Middle frontal gyrus (tissue), 1 donor: ENCODE results near the gene CAV3.
A peak's percentile ranks its signal among the peaks of the same experiment; 100 is the strongest.

Experiments
- DNase-seq: peaks from one replicate; pipeline ENCODE4 v3.0.0-alpha.2; 2015; ENCODE audit warnings: low spot score; ENCODE audit errors: extremely low spot score

Gene CAV3

DNA sequence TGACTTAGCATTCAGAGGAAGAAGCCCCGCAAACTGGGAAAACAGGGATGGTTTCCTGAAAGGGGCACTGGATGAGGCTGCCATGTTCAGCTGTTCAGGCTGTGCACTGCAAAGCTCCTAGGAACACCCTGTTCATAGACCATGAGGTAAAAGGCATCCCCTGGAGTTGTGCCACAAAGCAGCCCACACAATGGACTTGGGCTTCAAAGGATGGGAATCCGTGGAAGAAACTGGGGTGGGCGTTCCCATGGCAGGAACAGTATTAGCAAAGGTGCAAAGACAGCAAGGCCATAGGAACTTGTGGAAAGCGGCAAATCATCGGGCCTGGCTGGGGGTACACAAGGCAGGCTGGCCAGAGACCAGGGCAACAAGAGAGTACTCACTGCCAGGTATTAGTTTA lies 26.9 kb downstream of the CAV3 start:
- no peak for DNase-seq

DNA sequence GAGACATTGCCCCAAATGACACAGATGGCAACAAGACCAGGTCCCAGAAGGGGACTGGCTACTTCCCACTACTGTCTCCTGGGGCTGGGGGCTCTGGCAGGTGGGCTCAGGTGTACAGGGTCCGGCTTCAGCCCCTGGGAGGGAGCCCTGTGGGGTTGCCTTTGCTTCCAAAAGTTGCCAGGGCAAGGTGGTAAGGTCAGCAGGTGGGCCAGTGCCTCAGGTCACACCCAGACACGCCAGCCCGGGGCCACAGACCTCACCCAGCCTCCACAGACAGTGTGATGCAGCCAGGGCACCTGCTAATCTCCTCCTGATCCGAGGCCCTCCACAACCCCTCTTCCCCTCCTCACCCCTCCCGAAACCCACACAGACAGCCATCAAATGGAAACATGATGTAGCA lies 28.3 kb downstream of the CAV3 start:
- DNase-seq = no peak

DNA sequence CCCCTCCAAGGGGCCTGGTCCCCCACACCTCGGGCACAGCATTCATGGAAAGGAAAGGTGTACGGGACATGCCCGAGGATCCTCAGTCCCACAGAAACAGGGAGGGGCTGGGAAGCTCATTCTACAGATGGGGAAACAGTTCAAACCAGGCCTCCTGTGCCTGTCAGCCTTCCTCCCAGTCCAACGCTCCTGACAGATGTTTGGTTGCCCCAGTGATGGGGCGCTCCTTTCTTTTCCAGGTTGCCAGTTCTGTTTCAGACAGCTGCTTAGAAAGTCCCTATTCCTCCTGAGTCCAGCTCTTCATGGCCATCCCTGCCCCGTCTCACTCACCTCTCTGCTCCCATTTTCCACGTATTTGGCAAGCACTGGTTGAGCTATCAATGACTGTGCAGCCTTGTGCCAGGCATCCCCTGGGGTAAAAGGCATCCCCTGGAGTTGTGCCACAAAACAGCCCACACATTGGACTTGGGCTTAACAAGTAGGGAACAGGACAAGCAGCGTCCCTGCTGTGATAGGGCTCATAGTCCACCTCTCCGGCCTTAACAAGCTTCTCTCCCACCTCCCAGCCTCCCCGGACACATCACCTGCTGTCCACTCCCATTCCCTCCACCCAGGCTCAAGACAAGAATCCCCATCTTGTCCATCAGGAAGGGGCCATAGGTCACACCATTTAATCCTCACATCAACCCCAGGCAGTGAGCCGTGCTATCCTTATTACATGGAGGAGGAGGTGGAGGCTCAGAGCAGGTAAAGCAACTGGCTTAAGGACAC lies 29.2 kb downstream of the CAV3 start:
- no peak for DNase-seq

DNA sequence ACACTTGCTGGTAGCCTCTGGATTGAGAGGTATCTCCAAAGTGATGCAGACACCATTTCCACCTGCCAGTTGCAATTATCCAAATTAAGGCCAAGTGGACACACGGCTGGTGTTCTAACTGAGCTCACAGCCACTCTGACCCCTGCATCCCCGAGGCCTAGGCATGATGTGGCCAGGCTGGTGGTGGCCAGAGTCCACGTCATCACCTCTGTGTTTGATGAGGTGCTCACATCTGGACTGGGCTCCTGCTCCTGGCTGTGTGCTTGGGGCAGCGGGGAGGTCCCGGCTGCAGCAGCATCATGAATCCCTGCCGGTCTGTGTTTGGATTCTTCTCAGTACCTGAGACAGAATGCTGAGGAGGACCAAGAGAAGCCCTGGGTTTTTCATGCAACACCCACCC lies 30.9 kb downstream of the CAV3 start:
- DNase-seq = no peak

DNA sequence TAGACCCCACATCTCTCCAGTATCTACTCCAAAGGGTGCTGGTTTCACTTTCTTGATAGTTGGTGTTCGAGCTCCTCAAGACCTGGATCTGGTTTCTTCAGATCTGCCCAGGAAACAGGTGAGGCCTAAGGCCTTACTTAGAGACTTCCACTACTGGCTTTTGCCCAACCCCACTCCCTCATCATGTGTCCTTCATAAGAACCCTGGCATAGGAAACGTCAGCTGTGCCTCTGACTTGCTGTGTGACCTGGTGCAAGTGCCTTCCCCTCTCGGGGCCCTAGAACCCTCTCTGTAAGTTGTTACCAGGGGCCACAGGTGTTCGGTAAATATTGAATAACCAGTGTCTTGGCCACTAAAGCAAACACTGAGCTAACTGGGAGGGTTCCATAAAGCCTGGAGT lies 31.9 kb downstream of the CAV3 start:
- DNase-seq = no peak

DNA sequence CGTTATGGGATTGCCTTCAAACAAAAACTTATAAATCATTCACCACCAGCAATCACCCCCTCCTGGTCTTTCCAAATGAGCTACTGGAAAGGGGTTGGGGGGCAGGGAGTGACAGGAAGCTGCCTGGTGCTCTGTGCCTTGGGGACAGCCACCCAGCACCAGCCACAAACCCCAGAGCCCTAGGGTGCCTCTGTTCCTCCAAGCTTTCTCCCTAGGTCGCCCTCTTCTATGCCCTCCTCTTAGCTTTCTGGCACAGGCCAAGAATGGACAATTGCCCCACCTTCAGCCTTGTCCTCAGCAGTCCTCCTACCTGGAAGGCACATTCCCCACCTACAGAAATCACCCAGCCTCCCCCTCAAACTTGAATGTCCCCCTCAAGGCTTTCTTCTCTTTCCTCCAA lies 32.5 kb downstream of the CAV3 start:
- no peak for DNase-seq

DNA sequence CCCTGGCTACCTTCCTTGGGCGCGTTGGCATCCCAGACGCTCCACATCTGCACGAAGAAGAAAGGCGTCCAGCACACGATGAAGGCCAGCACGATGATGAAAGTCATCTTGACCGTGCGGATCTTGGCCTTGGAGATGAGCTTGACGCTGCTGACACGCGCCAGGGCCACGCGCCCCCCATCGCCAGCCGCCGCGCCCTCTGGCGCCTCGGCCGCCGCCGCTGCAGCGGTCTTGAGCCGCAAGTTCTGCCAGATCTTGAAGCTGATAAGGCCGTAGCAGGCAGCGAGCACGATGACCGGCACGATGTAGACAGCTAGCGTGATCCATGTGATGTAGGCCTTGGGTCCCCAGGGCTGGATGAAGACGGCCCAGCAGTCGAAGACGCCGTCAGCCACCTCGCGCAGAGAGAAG lies 33.7 kb downstream of the CAV3 start:
- DNase-seq = no peak

DNA sequence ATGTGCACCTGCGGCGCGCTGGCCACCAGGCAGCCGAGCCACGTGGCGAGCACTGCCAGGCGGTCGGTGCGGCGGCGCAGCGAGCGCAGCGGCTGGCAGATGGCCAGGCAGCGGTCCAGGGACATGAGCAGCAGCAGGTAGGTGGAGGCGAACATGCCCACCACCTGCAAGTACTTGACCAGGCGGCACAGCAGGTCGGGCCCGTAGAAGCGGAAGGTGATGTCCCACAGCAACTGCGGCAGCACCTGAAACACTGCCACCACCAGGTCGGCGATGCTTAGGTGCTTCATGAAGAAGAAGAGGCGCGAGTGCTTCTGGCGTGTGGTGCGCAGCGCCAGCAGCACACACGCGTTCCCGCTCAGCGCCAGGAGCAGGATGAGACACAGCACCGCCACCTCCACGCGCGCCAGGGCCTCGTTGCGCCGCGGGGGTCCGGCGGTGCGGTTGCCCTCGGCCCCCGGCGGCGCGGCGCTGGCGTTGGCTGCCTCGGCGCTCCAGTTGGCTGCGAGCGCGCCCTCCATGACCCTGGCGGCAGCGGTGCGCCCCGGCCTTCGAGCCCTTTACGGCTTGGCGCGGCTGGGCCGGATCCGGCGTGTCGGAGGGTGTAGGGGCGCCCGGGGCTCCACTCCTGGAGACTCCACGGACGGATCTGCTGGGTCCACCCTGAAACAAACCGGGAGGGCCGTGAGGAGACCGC lies 34.2 kb downstream of the CAV3 start:
- peak; percentile 9 for DNase-seq

DNA sequence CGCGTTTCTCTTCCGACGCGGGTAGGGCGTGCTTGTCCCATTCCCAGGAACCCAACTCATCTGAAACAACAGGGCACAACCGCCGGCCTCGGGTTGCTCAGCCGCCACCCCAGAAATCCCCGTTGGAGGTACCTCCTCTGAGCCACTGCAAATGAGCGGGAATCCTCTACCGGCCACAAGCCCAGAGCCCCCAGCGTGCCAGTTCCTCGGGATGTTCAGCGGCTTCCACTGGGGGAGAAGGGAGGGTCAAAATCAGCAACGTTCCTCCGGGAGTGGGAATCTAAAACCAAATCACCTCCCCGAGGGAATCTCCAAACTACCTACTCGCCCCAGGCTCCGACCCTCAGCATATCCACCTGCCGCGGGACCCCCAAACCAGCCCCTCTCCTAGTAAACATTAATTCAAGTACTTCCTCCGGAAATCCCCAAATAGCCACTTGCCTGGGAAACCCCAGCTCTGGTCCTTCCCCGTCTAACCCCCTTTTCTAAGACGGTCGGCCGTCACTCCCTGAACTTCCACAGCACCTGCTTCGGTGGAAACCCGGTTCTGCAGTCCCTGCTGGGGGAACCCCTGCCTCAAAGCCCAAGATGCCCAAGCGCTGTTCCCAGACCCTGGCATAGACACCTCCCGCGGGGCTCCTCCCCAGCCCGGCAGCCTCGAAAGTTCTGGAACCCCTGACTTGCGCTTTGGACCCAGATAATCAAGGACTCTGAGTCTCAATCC lies 34.9 kb downstream of the CAV3 start:
- no peak for DNase-seq

DNA sequence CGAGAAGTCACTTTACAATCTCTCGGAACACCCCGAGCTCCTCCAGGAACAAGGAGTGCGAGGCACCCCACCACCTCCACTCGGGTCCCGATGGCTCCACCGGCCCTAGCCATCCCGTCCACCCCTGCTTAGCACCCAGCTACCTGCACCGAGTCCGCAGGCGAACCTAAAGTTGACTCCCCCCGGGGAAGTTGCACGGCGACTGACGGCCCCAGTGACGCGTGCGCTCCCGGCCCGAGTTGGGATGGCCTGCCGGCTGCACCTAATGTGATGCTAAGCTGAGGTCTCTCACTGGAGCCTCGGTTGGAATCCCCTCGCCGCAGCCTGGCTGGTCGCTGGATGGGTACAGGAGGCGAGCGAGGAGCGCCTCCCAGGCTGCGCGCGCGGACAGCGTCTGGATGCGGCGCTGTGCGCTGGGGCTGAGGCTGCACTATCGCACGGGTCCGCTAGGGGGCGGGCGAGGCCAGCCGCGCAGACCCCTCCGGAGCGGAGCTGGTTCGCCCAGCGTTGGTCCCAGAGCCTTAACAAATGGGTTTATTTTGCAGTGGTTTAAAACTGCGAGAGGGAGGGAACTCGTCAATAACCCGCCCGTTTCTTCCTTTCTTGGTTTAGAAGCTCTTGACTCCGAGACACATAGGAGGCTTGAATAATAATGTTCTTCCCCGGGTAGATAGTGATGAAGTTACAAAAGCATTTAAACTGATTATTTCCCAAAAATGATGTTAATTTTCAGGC lies 35.7 kb downstream of the CAV3 start, which contains the start of gene OXTR:
Gene OXTR (minus strand): TSS at position 526 of the 735 bp plus-strand sequence. CDS start 1,426 bp downstream, outside the sequence.
- peak; percentile 32 for DNase-seq

DNA sequence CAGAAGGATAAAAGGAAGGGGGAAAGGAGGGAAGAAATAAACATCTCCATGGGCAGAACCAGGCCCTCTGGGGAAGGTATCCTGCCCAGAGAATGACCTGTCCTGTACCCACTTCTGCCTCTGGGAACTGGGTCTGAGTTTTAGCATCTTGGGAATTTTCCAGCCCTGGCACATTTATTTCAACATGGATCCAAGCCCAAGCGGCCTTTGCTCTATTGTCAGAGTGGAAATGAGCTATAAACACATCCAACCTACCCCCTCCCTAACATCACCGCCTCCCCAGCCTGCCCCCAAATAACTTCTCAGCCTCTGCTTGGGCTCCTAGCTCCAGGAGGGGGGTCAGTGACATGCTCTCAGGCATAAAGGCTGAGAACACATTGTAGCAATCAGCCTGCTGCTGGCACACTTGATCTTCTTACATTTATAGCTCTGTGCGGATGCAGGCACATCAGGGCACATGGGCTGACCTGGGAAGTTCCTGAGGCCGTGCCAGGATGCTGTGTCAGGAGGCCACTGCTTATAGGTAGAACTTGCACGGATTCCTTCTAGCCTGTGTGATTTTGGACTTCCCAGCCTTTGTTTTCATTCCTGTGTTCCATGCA lies 40.4 kb downstream of the CAV3 start:
- no peak for DNase-seq

DNA sequence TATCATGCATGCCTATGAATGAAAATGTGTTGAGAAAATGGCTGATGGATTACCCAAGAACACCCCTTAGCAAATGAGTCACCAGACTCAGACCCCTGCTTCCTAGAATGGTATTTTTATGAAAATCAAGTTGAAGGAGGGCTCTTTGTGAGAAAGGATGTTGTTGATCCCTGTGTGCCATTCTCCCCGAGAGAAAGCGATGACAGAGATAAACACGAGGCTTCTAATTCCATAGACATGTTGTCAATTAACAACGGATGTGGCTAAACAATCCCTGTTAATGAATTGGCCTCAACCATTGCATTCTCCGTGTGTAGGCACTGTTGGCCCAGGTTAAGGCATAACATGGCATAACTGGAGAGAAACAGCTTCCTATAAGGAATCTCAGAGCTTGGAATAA lies 41.6 kb downstream of the CAV3 start:
- DNase-seq = no peak

DNA sequence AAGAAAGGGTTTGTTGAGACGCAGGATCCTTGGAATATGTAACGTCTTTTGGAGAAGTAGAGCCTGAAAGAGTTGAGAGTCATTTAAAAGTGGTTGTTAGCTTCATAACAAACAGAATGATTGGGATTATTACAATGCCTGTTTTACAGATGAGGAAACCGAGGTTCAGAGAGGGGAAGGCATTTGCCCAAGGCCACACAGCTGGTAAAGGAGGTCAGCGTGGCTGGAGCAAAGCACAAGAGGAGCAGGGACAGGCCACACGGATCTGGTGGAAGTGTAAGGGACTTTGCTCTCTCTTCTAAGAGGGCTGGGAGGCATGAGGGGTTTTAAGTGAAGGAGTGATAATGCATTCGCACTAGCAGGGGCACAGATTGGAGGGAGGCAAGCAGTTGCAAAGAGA lies 42.0 kb downstream of the CAV3 start:
- DNase-seq = no peak

DNA sequence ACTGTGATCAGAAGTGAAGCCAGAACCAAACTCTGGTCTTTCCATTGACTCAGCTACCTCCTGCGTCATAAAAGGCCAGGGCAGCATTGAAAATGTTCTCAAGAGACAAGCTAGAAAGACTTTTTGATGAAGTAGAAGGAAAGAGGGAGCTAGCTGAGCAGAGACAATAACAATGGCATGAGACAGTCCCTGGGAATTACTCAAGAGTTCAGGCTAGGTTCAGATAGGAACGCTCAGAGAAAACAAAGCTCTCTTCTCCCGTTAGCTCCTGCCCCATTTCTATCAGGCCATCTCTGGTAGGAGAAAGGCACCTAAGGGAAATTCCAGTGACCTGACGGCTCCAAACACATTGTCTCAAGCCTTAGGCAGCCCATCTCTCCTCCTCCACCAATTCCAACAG lies 42.8 kb downstream of the CAV3 start:
- DNase-seq = no peak

DNA sequence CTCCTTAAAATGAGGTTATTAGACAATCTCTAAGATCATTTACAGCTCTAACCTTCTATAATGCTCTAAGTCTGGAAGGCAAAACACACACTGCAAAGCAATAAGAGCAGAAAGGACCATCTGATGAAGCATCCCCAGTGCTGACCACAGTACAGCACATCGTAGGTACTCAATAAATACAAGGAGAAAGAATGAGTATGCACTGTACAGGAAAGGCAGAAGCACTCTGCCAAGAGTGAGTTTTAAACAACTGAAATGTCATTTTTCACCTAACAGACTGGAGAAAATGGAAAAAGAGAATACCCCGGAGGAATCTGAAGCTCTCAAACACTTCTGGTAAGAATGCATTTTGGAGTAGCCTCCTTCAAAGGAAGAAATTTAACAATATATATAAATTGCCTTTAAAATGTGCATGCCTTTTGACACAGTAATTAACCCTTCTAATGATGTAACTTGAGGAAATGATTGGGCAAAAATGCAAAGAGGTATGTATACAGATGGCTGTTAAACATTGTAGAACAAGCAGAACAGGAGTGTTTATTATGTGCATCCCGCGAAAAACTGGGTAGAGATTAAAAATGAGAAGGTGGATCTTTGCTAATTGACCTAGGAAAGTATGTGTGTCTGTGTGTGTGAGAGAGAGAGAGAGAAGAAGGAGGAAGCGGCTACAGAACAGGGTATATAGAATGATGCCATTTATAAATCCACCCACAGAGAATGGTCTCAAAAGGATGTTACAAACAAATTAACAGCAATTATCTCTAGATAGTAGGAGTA lies 43.8 kb downstream of the CAV3 start:
- DNase-seq = no peak

DNA sequence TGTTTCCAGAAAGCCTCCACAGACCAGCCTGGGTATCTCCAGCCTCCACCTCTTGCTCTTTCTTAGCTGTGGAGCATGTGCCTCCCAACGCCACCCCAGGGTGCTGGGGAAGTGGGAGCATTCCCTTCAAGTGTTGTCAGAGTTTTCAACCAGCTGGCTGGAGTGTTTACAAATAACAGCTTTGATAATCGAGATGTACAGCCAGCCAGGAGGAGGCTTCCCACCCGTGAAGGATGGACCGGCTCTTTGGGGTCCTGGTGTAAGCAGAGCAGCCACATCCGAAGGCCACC lies 44.3 kb downstream of the CAV3 start:
- DNase-seq = no peak

DNA sequence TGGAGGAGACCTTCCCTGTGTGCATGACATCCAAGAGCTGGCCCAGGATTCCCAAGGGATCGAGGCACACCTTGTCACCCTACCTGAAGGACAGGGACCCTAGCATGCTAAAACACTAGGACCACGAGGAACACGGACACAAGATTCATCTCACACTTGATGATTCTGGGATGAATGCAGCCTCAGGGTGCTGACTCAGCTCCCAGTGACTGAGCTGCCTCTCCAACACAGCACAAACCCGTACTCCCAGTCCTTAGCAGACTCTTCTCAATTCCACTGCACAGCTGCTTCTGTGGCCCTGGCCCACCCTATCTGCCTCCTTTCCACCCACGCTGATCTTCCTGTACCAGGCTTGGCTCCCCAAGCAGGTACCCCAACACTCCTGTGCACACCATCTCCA lies 44.9 kb downstream of the CAV3 start:
- no peak for DNase-seq

DNA sequence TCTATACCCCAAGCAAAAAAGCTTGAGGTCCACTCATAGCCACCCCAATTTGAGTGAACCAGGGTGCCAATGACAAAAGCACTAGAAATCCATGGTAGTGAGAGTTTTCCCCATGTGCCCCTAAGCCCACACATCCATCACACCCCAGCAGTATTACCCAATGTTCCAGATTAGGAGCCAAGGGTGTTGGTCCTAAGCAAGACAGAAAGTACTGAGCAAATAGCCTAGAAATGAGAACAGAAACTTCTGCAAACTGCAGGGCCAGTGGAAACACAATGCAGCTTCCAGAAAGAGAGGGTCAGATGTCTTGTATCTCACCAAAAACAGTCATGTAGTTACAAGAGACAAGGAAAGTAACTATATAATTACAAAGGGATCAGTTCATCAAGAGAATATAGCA lies 46.7 kb downstream of the CAV3 start:
- no peak for DNase-seq

DNA sequence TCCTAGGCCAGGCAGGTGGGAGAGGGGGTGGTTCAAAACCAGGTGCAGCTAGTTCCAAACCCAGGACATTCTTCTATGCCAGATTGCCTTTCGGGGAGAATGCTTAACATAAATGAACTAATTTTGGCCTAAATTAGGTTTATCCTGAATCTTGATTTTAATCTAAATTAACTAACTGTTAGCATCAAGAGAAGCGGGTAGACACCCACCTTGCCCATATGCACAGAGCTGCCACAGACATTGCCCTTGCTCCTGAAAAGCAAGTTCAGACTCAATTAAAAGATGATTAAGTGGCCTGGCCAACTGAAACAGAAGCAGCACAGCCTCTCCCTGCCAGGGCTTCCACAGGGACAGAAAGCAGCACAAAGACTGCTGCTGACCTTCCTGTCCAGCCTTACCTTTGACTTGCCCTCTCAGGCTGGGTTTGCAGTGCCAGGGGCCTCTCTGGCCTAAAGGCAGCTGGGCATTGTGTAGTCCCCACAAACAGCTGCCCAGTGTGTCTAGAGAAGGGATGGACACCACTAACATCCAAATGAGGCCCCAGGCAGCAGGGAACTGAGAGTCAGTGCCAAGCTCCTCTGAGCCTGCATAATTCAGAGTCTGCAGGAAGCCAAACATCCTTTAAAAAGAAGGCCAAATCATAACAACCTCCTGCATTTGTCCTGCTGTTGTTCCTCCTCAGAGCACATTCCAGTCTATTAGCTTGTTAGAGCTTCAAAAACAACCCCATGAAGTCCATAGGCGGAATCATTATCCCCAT lies 51.3 kb downstream of the CAV3 start:
- no peak for DNase-seq

DNA sequence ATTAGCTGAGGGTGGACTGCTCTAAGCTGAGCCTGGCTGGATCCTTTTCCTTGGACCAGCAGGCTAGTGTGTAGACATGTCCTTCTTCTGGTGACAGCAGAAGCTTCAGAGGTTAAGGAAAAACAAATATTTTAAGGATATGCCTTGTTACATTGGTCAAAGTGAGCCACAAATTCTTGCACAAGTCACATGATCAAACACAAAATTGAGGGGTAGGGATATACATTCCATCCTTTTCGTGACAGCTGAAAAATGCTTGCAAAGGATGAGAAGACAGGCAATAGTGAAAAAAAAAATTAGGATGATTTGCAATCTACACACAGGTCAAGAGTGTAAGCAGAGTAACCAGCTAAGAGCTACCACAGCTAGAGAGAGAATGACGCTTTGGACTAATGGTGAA lies 56.9 kb downstream of the CAV3 start:
- no peak for DNase-seq
